Measurements from ENCODE around the gene LRRC75B. TPM values are rescaled to one million over a fixed set of nuclear protein-coding genes. Genes with fewer than 3 reads are reported as not detected.
A peak's percentile ranks its signal among the peaks of the same experiment; 100 is the strongest.

The LRRC75B gene
- polyA plus RNA-seq, 1 donor from 2014 or later: 0.63 TPM

GRCh38 chr22:24583221-24584165 lies 9.4 kb downstream of the LRRC75B start:
- Mint-ChIP-seq H3K9me3 (no peaks in the 10 kb centered on the region), H3K36me3 (peaks cover 1% of the 10 kb centered on the region), H3K4me1 (no peaks in the 10 kb centered on the region), H3K4me3 (peak overlapping the region in 1 of 4 donors; percentile 44), H3K27me3 (no peaks in the 10 kb centered on the region), H3K27ac (no peak overlapping the region)

DNA sequence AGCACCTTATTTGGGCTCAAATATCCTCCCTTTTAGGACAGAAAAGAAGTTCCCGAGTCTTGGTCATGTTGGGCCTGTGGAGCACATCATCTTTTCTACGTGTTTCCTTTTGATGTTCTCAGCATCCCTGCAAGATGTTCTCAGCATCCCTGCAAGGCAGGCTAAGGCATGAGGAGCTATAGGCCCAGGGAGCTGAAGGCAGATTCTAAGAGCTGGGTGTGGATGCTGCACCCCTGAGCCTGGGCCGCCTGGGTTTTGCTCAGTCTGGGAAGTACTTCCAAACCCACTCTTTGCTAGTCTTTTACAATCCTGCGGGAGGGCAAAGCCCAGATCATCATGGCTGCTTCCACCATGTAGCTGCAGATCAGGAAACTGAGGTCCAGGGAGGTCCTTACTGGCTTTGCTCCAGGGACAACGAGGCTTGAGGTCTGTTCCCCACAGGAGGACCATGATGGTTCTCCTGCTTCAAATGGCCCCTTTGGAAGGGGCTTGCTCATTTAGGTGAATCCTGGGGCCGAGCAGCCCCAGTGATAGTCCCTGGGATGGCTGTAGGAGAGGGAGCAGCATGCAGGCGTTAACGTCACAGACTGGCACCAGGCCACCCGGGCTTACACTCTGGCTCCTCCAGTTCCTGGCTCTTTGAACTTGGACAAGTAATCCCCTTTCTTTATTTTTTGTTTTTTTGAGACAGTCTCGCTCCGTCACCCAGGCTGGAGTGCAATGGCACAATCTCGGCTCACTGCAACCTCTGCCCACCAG lies 10.6 kb downstream of the LRRC75B start:
- Mint-ChIP-seq H3K27me3 (no peaks in the 10 kb centered on the region), H3K4me1 (peaks cover 0 to 1% (median 0%) of the 10 kb centered on the region in 3 donors), H3K36me3 (peaks cover 1% of the 10 kb centered on the region), H3K27ac (no peak overlapping the region), H3K4me3 (no peak overlapping the region), H3K9me3 (no peaks in the 10 kb centered on the region)

- no peaks in the 10 kb centered on the region for H3K9me3 Mint-ChIP-seq
- no peak overlapping the region for H3K27ac Mint-ChIP-seq
- no peaks in the 10 kb centered on the region for H3K27me3 Mint-ChIP-seq
- peaks cover 0 to 1% (median 0%) of the 10 kb centered on the region in 3 donors for H3K4me1 Mint-ChIP-seq
- H3K36me3 Mint-ChIP-seq: no peaks in the 10 kb centered on the region
- H3K4me3 Mint-ChIP-seq: no peak overlapping the region
Observed at GRCh38 chr22:24580276-24580675, 12.6 kb downstream of the LRRC75B start.

DNA sequence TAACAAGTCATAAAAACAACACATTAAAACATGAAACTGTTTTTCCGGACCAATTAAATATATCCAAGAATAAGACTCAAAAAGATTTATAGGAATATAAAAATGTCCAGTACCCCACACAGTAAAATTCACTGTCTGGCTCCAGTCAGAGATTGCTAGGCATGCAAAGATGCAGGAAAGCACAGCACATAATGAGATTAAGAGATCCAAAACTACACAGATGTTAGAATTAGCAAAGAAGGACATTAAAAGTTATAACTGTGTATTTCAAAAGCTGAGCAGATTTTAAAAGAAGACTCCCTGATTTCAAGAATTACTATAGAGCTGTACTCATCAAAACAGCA lies 13.6 kb downstream of the LRRC75B start:
- no peak overlapping the region for H3K27ac Mint-ChIP-seq
- no peaks in the 10 kb centered on the region for H3K27me3 Mint-ChIP-seq
- no peak overlapping the region for H3K4me3 Mint-ChIP-seq
- no peaks in the 10 kb centered on the region for H3K36me3 Mint-ChIP-seq
- H3K4me1 Mint-ChIP-seq: peaks cover 0 to 2% (median 0%) of the 10 kb centered on the region in 3 donors
- no peaks in the 10 kb centered on the region for H3K9me3 Mint-ChIP-seq

DNA sequence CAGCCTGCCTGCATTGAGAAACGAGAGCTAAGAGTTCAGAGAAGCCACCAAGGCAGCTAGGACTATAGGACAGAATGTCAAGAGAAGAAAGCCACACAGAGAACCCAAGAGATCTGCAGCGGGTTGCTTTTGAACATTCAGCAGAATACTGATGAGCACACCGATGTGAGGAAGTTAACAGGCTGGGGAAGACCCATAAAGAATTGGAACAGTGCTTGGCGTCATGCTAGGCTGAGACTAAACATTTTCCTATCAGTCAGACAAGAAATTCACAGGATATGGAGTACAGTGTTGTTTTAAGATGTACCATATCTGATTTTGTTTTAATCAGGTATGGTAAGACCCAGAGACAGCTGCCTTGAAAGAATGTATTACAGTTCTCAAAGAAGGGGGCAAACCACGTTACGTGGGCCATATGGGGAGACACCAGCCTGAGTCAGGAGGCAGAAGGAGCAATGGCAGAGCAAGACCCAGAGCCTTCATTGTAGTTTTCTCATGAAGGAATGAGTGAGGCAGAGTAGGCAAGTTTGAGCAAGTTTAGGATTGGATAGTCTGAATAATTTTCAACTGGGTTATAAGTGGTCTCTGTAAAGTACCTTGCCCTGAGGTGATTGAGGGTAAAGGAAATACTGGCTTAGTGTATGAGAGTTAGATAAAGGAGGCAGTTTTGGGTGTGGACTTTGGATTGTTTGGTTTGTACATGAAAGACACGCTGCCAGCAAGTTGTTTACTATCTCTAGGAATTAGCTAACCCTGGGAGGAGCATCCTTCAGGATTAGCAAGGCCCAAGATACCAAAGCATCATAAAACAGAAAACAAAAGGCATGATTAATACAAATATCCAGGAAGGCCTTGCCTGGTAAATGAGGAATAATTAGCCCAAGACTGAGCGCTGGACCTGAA lies 14.3 kb downstream of the LRRC75B start:
- H3K4me1 Mint-ChIP-seq: peaks cover 0 to 3% (median 0%) of the 10 kb centered on the region in 3 donors
- no peaks in the 10 kb centered on the region for H3K9me3 Mint-ChIP-seq
- H3K27me3 Mint-ChIP-seq: no peaks in the 10 kb centered on the region

DNA sequence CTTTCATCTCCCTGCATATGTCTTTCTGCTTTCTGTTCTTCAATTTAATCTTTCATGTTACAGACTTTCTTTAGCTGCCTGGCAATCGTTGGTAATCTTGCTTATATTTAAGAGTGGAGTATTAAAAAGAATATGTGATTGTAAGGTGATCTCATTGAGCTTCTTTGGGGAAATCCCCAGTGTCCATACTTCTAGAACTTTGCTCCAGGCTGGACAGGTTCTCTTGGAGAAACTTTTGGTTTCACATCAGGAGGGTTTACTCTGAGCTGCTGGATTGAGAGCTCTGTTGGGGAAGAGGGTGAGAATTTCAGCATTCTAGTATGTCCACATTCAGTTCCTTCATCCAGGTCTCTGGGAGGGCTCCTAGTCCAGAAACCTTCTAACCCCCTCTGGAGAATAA lies 16.1 kb downstream of the LRRC75B start:
- no peaks in the 10 kb centered on the region for H3K9me3 Mint-ChIP-seq
- H3K4me3 Mint-ChIP-seq: no peak overlapping the region
- H3K27ac Mint-ChIP-seq: no peak overlapping the region
- no peaks in the 10 kb centered on the region for H3K27me3 Mint-ChIP-seq
- peaks cover 6% of the 10 kb centered on the region for H3K36me3 Mint-ChIP-seq
- peaks cover 0 to 3% (median 0%) of the 10 kb centered on the region in 3 donors for H3K4me1 Mint-ChIP-seq

More for the DNA sequence above, 14.3 kb downstream of the LRRC75B start:
- Mint-ChIP-seq H3K4me3 (no peak overlapping the region), H3K36me3 (peaks cover 2% of the 10 kb centered on the region), H3K27ac (peak overlapping the region in 1 of 3 donors; percentile 8)

GRCh38 chr22:24571266-24571665 lies 21.6 kb downstream of the LRRC75B start:
- Mint-ChIP-seq H3K36me3 (peaks cover 10% of the 10 kb centered on the region), H3K27ac (no peak overlapping the region), H3K4me3 (peak overlapping the region in 1 of 4 donors; percentile 52), H3K4me1 (peaks cover 0 to 8% (median 6%) of the 10 kb centered on the region in 3 donors), H3K27me3 (no peaks in the 10 kb centered on the region), H3K9me3 (no peaks in the 10 kb centered on the region)

- Mint-ChIP-seq H3K4me3 (no peak overlapping the region), H3K27me3 (no peaks in the 10 kb centered on the region), H3K27ac (no peak overlapping the region), H3K36me3 (peaks cover 5% of the 10 kb centered on the region), H3K4me1 (peaks cover 0 to 19% (median 17%) of the 10 kb centered on the region in 3 donors), H3K9me3 (no peaks in the 10 kb centered on the region)
Observed at GRCh38 chr22:24567668-24568067, 25.2 kb downstream of the LRRC75B start.

GRCh38 chr22:24566899-24567511 lies 25.9 kb downstream of the LRRC75B start:
- H3K4me1 Mint-ChIP-seq: peaks cover 0 to 21% (median 18%) of the 10 kb centered on the region in 3 donors
- no peaks in the 10 kb centered on the region for H3K9me3 Mint-ChIP-seq
- peak overlapping the region in 1 of 3 donors; percentile 50 for H3K27ac Mint-ChIP-seq
- peaks cover 4% of the 10 kb centered on the region for H3K36me3 Mint-ChIP-seq
- H3K4me3 Mint-ChIP-seq: no peak overlapping the region
- no peaks in the 10 kb centered on the region for H3K27me3 Mint-ChIP-seq

DNA sequence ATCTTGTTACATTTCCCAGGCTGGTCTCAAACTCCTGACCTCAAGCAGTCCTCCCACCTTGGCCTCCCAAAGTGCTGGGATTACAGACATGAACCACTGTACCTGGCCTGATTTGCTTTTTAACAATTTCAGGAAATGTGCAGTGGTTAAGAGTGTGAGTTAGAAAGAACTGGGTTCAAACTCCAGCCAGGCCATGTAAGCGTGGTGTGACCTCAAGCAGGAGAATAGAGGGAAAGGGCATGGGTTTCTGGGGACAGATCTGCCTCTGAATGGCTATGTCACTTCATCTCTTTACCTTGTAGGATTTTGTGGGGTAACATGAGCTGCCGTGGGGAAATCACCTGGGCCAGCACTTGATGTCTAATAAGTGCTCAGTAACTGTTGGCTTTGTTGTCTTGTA lies 27.8 kb downstream of the LRRC75B start:
- H3K36me3 Mint-ChIP-seq: peaks cover 4% of the 10 kb centered on the region
- H3K27me3 Mint-ChIP-seq: no peaks in the 10 kb centered on the region
- no peak overlapping the region for H3K27ac Mint-ChIP-seq
- peaks cover 0 to 22% (median 18%) of the 10 kb centered on the region in 3 donors for H3K4me1 Mint-ChIP-seq
- H3K9me3 Mint-ChIP-seq: no peaks in the 10 kb centered on the region
- peak overlapping the region in 2 of 4 donors; percentile 45 to 57 for H3K4me3 Mint-ChIP-seq

- Mint-ChIP-seq H3K4me3 (no peak overlapping the region), H3K27ac (peak overlapping the region in 1 of 3 donors; percentile 71), H3K36me3 (peaks cover 4% of the 10 kb centered on the region), H3K27me3 (no peaks in the 10 kb centered on the region), H3K9me3 (no peaks in the 10 kb centered on the region), H3K4me1 (peaks cover 4 to 25% (median 21%) of the 10 kb centered on the region in 3 donors)
Observed at GRCh38 chr22:24564376-24565058, 28.4 kb downstream of the LRRC75B start.

DNA sequence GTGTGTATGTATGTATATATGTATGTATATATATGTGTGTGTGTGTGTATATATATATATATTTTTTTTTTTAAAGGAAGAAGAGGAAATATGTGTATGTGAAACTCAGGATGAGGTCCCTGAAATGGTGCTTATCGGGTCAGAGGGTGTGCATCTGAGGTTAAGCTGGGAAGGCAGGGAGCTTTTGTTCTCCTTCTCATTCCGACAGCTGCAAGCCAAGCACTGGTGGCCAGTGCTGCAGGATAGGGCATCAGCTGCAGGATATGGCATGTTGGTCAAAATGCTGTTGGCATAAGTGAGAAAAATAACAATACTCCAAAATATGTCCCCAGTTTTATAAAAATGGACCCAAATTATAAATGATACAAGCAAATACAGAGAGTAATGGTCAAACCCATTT lies 29.6 kb downstream of the LRRC75B start:
- Mint-ChIP-seq H3K27ac (no peak overlapping the region), H3K4me3 (no peak overlapping the region)

DNA sequence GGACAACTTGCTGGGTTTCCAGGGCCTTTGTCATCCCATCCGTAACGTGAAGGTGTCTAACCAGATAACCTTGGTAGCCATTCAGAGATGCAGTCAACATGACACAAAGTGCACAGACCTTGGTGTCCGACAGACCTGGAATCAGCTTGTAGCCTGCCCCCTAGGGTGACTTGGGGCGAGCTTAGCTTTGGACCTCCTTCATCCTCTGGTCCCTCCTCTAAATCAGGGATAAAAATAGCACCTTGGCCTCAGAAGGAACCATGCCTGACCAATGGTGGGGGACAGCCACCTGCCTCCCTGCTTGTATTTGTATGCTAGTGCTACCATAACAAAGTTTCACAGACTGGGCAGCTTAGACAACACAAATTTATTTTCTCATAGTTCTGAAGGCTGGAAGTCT lies 33.4 kb downstream of the LRRC75B start:
- peak overlapping the region in 3 of 4 donors; percentile 7 to 98 (median 58) for H3K4me3 Mint-ChIP-seq
- no peaks in the 10 kb centered on the region for H3K36me3 Mint-ChIP-seq
- no peak overlapping the region for H3K27ac Mint-ChIP-seq

More for the DNA sequence above, 29.6 kb downstream of the LRRC75B start:
- H3K9me3 Mint-ChIP-seq: no peaks in the 10 kb centered on the region
- no peaks in the 10 kb centered on the region for H3K36me3 Mint-ChIP-seq
- H3K27me3 Mint-ChIP-seq: no peaks in the 10 kb centered on the region
- H3K4me1 Mint-ChIP-seq: peaks cover 17 to 38% (median 33%) of the 10 kb centered on the region in 3 donors

More for the DNA sequence above, 33.4 kb downstream of the LRRC75B start:
- no peaks in the 10 kb centered on the region for H3K9me3 Mint-ChIP-seq
- H3K27me3 Mint-ChIP-seq: no peaks in the 10 kb centered on the region
- peaks cover 31 to 47% (median 35%) of the 10 kb centered on the region in 3 donors for H3K4me1 Mint-ChIP-seq
